Activated naive CD8-positive, alpha-beta T cell treated with anti-CD3 and anti-CD28 coated beads, Interleukin-2, amount 50 U/mL, for 16 hours (primary cell): Measurements from ENCODE around the gene BLMH.

Experiments used
- DNase-seq: peaks from one replicate; pipeline ENCODE4 v3.0.0-alpha.2; 2020; ENCODE audit warnings: low read depth, low spot score

BLMH gene

GRCh38 chr17:30200106-30200505, 91.6 kb downstream of the BLMH start:
- no peak for DNase-seq

GRCh38 chr17:30199600-30199999, 92.1 kb downstream of the BLMH start:
- DNase-seq, result no peak
